HK-2 (cell line): ENCODE measurements around the gene LCOR.
"Not testable (repeated sequence)": the region's sequence is repeated elsewhere in the genome, so short reads cannot be mapped to it uniquely, and the experiment has no call there.

Experiments
- DNase-seq: peaks from one replicate; pipeline ENCODE4 v3.0.0-alpha.2; 2018; ENCODE audit not compliant: unreplicated experiment

The LCOR gene

GRCh38 chr10:96935148-96935547 is 103.0 kb downstream of the LCOR start:
- DNase-seq: no peak

- DNase-seq: no peak
These were observed 103.7 kb downstream of the LCOR start for GRCh38 chr10:96935810-96936209.

GRCh38 chr10:96943161-96943560 is 111.1 kb downstream of the LCOR start:
- not testable (repeated sequence) for DNase-seq

GRCh38 chr10:96947036-96947435 is 114.9 kb downstream of the LCOR start:
- DNase-seq: no peak

- no peak for DNase-seq
These were observed 117.1 kb downstream of the LCOR start for GRCh38 chr10:96949039-96949683.

- DNase-seq: no peak
These were observed 119.9 kb downstream of the LCOR start for GRCh38 chr10:96951954-96952353.

GRCh38 chr10:96955794-96956193 is 123.7 kb downstream of the LCOR start:
- no peak for DNase-seq

- no peak for DNase-seq
These were observed 126.0 kb downstream of the LCOR start for GRCh38 chr10:96958071-96958470.

GRCh38 chr10:96959733-96960132 is 127.6 kb downstream of the LCOR start:
- no peak for DNase-seq

GRCh38 chr10:96960872-96961271 is 128.8 kb downstream of the LCOR start:
- DNase-seq: no peak

- DNase-seq: no peak
These were observed 132.0 kb downstream of the LCOR start for GRCh38 chr10:96964131-96964530.

GRCh38 chr10:96967847-96968246 is 135.7 kb downstream of the LCOR start:
- no peak for DNase-seq

GRCh38 chr10:96968682-96969423 is 136.8 kb downstream of the LCOR start:
- peak; percentile 13 for DNase-seq

- no peak for DNase-seq
These were observed 139.2 kb downstream of the LCOR start for GRCh38 chr10:96971324-96971723.

- no peak for DNase-seq
These were observed 140.2 kb downstream of the LCOR start for GRCh38 chr10:96972264-96972663.

- no peak for DNase-seq
These were observed 142.0 kb downstream of the LCOR start for GRCh38 chr10:96973809-96974747.

GRCh38 chr10:96975136-96975535 is 143.0 kb downstream of the LCOR start:
- no peak for DNase-seq

GRCh38 chr10:96978621-96979154 is 146.6 kb downstream of the LCOR start:
- DNase-seq: no peak

GRCh38 chr10:96982149-96982930 is 150.2 kb downstream of the LCOR start:
- no peak for DNase-seq

GRCh38 chr10:96984541-96985131 is 152.5 kb downstream of the LCOR start:
- DNase-seq: no peak
